HEK293 (cell line): ENCODE measurements around the gene DUSP1.

Experiments used
- FEZF1 ChIP-seq: fragments of 450-650 bp; formaldehyde crosslinking; IDR thresholded peaks from 2 replicates; pipeline ENCODE4 v1.5.1; 2016; ENCODE audit warnings: missing biosample characterization, missing genetic modification characterization
- GLIS1 ChIP-seq: fragments of 450-650 bp; formaldehyde crosslinking; IDR thresholded peaks from 2 replicates; pipeline ENCODE4 v1.5.1; 2016; ENCODE audit warnings: missing biosample characterization, missing genetic modification characterization
- HIC1 ChIP-seq: fragments of 450-650 bp; formaldehyde crosslinking; IDR thresholded peaks from 2 replicates; pipeline ENCODE4 v1.5.1; 2016; ENCODE audit warnings: missing biosample characterization, missing genetic modification characterization
- IKZF3 ChIP-seq: fragments of 450-650 bp; IDR thresholded peaks from 2 replicates; pipeline ENCODE4 v1.5.0; 2018; ENCODE audit warnings: missing biosample characterization, mild to moderate bottlenecking, missing genetic modification characterization, moderate library complexity
- PRDM6 ChIP-seq: fragments of 450-650 bp; formaldehyde crosslinking; IDR thresholded peaks from 2 replicates; pipeline ENCODE4 v1.5.1; 2017; ENCODE audit warnings: missing biosample characterization, missing genetic modification characterization
- ZBTB20 ChIP-seq: fragments of 450-650 bp; formaldehyde crosslinking; IDR thresholded peaks from 2 replicates; pipeline ENCODE4 v1.5.1; 2016; ENCODE audit warnings: missing biosample characterization, missing genetic modification characterization
- ZBTB48 ChIP-seq: fragments of 450-650 bp; formaldehyde crosslinking; IDR thresholded peaks from 2 replicates; pipeline ENCODE4 v1.5.1; 2016; ENCODE audit warnings: missing biosample characterization, missing genetic modification characterization
- ZIC2 ChIP-seq: fragments of 450-650 bp; formaldehyde crosslinking; IDR thresholded peaks from 2 replicates; pipeline ENCODE4 v1.5.1; 2016; ENCODE audit warnings: missing biosample characterization, missing genetic modification characterization
- ZNF184 ChIP-seq: fragments of 450-650 bp; IDR thresholded peaks from 2 replicates; pipeline ENCODE4 v1.5.1; 2018; ENCODE audit warnings: missing biosample characterization, mild to moderate bottlenecking, missing genetic modification characterization
- ZNF280D ChIP-seq: fragments of 450-650 bp; formaldehyde crosslinking; IDR thresholded peaks from 2 replicates; pipeline ENCODE4 v1.5.1; 2016; ENCODE audit warnings: missing biosample characterization, missing genetic modification characterization
- ZNF354C ChIP-seq: fragments of 450-650 bp; formaldehyde crosslinking; IDR thresholded peaks from 2 replicates; pipeline ENCODE4 v1.5.1; 2016; ENCODE audit warnings: missing biosample characterization, missing genetic modification characterization, low read depth, borderline replicate concordance
- ZNF366 ChIP-seq: fragments of 450-650 bp; formaldehyde crosslinking; conservative IDR thresholded peaks from 2 replicates; pipeline ENCODE4 v1.5.1; 2016; ENCODE audit warnings: missing biosample characterization, missing genetic modification characterization
- ZNF549 ChIP-seq: fragments of 450-650 bp; IDR thresholded peaks from 2 replicates; pipeline ENCODE4 v1.5.1; 2018; ENCODE audit warnings: missing biosample characterization, missing genetic modification characterization, mild to moderate bottlenecking, inconsistent platforms, moderate library complexity
- ZNF596 ChIP-seq: fragments of 450-650 bp; IDR thresholded peaks from 2 replicates; pipeline ENCODE4 v1.5.0; 2018; ENCODE audit warnings: missing biosample characterization, mild to moderate bottlenecking, missing genetic modification characterization, moderate library complexity
- ZNF600 ChIP-seq: fragments of 450-650 bp; formaldehyde crosslinking; IDR thresholded peaks from 2 replicates; pipeline ENCODE4 v1.5.1; 2016; ENCODE audit warnings: missing biosample characterization, missing genetic modification characterization
- ZNF660 ChIP-seq: fragments of 450-650 bp; IDR thresholded peaks from 2 replicates; pipeline ENCODE4 v1.5.1; 2018; ENCODE audit warnings: missing biosample characterization, mild to moderate bottlenecking, missing genetic modification characterization
- ZNF707 ChIP-seq: fragments of 450-650 bp; formaldehyde crosslinking; IDR thresholded peaks from 2 replicates; pipeline ENCODE4 v1.5.1; 2016; ENCODE audit warnings: missing biosample characterization, missing genetic modification characterization
- ZNF76 ChIP-seq: fragments of 450-650 bp; formaldehyde crosslinking; IDR thresholded peaks from 2 replicates; pipeline ENCODE4; 2016; ENCODE audit warnings: low read depth, missing biosample characterization, missing genetic modification characterization, borderline replicate concordance
- ZNF843 ChIP-seq: fragments of 450-650 bp; formaldehyde crosslinking; IDR thresholded peaks from 2 replicates; pipeline ENCODE4 v1.5.1; 2016; ENCODE audit warnings: missing biosample characterization, missing genetic modification characterization
- ZXDB ChIP-seq: fragments of 450-650 bp; formaldehyde crosslinking; IDR thresholded peaks from 2 replicates; pipeline ENCODE4 v1.5.1; 2016; ENCODE audit warnings: missing biosample characterization, missing genetic modification characterization
- TF ChIP-seq, protein P1 (sequence below): fragments of 450-650 bp; formaldehyde crosslinking; IDR thresholded peaks from 2 replicates; pipeline ENCODE4 v1.5.1; 2017; ENCODE audit warnings: missing biosample characterization, missing genetic modification characterization

DUSP1 gene

DNA sequence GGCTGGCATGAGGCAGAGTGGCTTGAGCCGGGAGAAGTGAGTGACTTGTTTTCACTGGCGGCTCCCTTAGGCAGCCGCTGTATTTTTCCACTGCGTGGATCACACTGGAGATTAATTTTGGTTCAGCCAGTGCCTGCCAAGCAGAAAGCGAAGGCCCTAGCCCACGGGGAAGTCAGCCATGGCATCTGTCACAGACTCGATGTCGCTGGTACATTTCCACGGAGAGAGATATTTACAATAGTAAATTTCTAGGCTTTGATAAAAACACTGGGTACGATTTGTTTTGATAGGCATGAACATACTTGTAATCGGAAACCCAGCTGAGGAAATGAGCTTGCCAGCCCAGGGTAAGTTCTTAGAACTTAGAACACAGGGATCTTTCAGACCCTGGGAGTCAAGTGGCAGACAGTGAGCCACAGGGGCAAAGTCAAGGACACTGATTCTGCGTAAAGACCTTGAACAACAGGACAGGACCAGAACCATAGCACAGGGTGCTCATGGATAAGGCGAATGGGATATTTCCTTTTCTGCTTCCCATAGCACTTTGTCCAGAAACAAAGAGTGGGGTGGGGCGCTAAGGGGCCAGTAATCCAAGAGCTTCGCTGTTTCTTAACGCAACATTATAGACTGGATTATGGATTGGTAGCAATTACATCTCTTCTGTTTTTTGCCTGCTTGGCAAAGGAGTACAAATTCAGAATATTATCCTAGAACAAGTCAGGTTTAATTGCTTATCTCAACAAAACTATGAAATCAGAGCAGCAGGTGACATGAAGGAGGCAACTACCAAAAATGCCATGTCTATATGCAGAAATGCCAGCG lies 4.5 kb downstream of the DUSP1 start (continued):
- peak; percentile 21; the same call in 1 of the 2 replicates for TF ChIP-seq ZNF843 (tag by site-specific recombination)
- TF ChIP-seq ZNF366, result peak; percentile 71
- peak; percentile 41; the same call in 1 of the 2 replicates for TF ChIP-seq ZNF707 (tag by site-specific recombination)
- no peak for TF ChIP-seq ZNF76 (tag by site-specific recombination)
- TF ChIP-seq ZNF280D (tag by site-specific recombination), result no peak
- peak; percentile 81 for TF ChIP-seq ZXDB (tag by site-specific recombination)
- TF ChIP-seq ZNF600, result peak; percentile 94
- no peak for TF ChIP-seq ZNF596
- TF ChIP-seq GLIS1 (tag by site-specific recombination), result peak; percentile 81
- peak; percentile 65 for TF ChIP-seq IKZF3 (tag by site-specific recombination)
- TF ChIP-seq ZNF549 (tag by site-specific recombination), result no peak
- peak; percentile 49; the same call in 1 of the 2 replicates for TF ChIP-seq PRDM6
- TF ChIP-seq, protein P1, sequence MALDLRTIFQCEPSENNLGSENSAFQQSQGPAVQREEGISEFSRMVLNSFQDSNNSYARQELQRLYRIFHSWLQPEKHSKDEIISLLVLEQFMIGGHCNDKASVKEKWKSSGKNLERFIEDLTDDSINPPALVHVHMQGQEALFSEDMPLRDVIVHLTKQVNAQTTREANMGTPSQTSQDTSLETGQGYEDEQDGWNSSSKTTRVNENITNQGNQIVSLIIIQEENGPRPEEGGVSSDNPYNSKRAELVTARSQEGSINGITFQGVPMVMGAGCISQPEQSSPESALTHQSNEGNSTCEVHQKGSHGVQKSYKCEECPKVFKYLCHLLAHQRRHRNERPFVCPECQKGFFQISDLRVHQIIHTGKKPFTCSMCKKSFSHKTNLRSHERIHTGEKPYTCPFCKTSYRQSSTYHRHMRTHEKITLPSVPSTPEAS (tag by site-specific recombination), result no peak
- no peak for TF ChIP-seq ZNF354C (tag by site-specific recombination)
- peak; percentile 41 for TF ChIP-seq ZNF184 (tag by site-specific recombination)
- TF ChIP-seq ZIC2 (tag by site-specific recombination), result peak; percentile 76
- peak; percentile 43 for TF ChIP-seq ZBTB20 (tag by site-specific recombination)
- peak; percentile 33; the same call in 1 of the 2 replicates for TF ChIP-seq FEZF1
- 0 out of 2 replicates have a peak, but pooled peaks have one; percentile 25 for TF ChIP-seq ZNF660 (tag by site-specific recombination)
- TF ChIP-seq HIC1, result peak; percentile 24; the same call in 1 of the 2 replicates
- peak; percentile 34; the same call in 1 of the 2 replicates for TF ChIP-seq ZBTB48 (tag by site-specific recombination)
